Measurements from ENCODE around the gene INTS11. TPM values are rescaled to one million over a fixed set of nuclear protein-coding genes. Genes with fewer than 3 reads are reported as not detected.
A peak's percentile ranks its signal among the peaks of the same experiment; 100 is the strongest.

Gene INTS11
- total and polyA plus RNA-seq, 10 of the 15 experiments (the other 5 are each of a cell fraction or from before 2014, with no cell fraction given), result 2.5 to 117 (median 77.7) TPM

DNA sequence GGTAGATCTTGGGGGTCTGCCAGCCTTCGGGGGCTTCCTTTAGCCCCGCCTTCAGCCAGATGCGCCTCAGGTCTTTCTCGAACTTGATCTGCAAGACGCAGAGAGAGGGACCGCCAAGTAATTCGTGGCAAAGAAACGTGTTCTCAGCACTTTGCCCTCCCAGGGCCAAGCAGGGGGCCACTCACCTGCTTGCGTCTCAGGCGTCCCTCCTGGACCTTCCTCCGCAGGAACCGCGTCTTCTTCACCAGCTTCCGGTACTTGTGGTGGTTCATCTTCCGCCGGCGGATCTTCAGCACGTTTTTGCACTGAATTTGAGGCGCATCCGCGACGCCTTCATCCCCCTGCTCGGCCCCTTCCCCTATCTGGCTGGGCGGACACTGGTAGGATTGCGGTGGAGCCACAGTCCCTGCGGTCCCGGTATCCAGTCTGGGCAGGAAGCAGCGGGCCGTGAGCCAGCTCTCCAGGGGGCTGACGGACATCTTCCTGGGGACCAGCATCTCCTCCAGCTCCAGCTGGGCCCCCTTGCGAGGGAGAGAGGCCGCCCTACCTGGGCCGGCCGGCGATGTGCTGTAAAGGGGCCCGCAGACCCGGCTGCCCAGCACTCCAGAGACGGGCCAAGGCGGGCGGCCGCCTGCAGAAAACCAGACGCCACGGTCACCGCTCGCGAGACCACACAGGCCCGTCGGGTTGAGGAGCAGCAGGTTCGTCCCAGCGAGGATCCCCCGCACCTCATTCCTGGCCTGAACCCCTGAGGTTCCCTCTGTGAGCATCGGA is 49.5 kb upstream of the INTS11 start:
- H3K9me3 ChIP-seq (replicated peaks; ENCODE audit: control insufficient read depth, insufficient read depth, low read length), result no peaks in the 10 kb centered on the region
- peak overlapping the region; percentile 94 for H3K4me3 ChIP-seq
- ChIA-PET SMC1A (ENCODE audit: uncharacterized antibody, unreplicated experiment) (interaction anchor here (1.1 to 1.5 kb wide), 2 partner anchors 32 to 64 kb away, joined by 3 to 5 read pairs; no protein-coding TSS in a partner anchor), RAD21 (ENCODE audit: unreplicated experiment) (interaction anchor here (1.4 kb wide), 2 partner anchors 25 to 26 kb away, joined by 4 read pairs; partner anchors contain the start of gene CCNL2), POLR2A (interaction anchor here (1.2 to 2.5 kb wide), 2 partner anchors 25 to 131 kb away, joined by 3 to 17 read pairs; partner anchors contain the start of gene CCNL2), CTCF (interaction anchor here (1.0 to 2.8 kb wide), 3 partner anchors 26 to 132 kb away, joined by 3 to 15 read pairs (median 4); no protein-coding TSS in a partner anchor)
- intact Hi-C loops (cut with micrococcal nuclease; ENCODE audit: unreplicated experiment), result loop anchor here (2.0 to 10.0 kb wide), 2 partner anchors 65 to 131 kb away; partner anchors contain the start of gene PUSL1
- H3K27ac ChIP-seq (ENCODE audit: control insufficient read depth, insufficient read depth), result peak overlapping the region; percentile 86
- TSS peak; percentile 74 for BruUV-seq (replicated peaks)
- peak overlapping the region; percentile 95 for H3K4me2 ChIP-seq (ENCODE audit: control insufficient read depth, insufficient read depth)
- in situ Hi-C loops (cut with MboI), result no loop called here
- H3K79me2 ChIP-seq (ENCODE audit: control insufficient read depth, insufficient read depth, low read length), result peaks cover 30% of the 10 kb centered on the region
- H4K20me1 ChIP-seq (ENCODE audit: control insufficient read depth, insufficient read depth), result no peaks in the 10 kb centered on the region
- FAIRE-seq (no peak), ATAC-seq (no peak), DNase-seq (ENCODE audit: low read depth, low spot score) (no peak)
- H3K27me3 ChIP-seq (replicated peaks in 1 of 2; ENCODE audit: control insufficient read depth in 2 of 2, insufficient read depth in 2 of 2, low read length in 1 of 2), result no peaks in the 10 kb centered on the region
- H3K36me3 ChIP-seq (ENCODE audit: control insufficient read depth in 2 of 2, insufficient read depth in 2 of 2, low read length in 1 of 2), result peaks cover 0 to 3% of the 10 kb centered on the region in 2 experiments; a peak in 2 of 4 replicates
- H3K4me1 ChIP-seq (ENCODE audit: control insufficient read depth, insufficient read depth, low read length), result peaks cover 24% of the 10 kb centered on the region
- peak overlapping the region; percentile 95 for H3K9ac ChIP-seq (ENCODE audit: control insufficient read depth, insufficient read depth, low read length)
- H2AFZ ChIP-seq (ENCODE audit: control insufficient read depth, low read depth, low read length), result no peak overlapping the region
- WGBS (ENCODE audit: insufficient coverage, insufficient replicate concordance, low lambda C conversion rate, missing lambda C conversion rate), result 54% methylated on average over 52 of the region's 52 CpGs
- TF ChIP-seq CHD1 (IDR thresholded peaks at IDR 0.05; ENCODE audit: low read depth, low read length) (no peak), POLR2A (IDR thresholded peaks at IDR 0.05; ENCODE audit: low read depth, low read length) (no peak), STAT3 (IDR thresholded peaks at IDR 0.05; ENCODE audit: low read depth, low read length) (no peak), BACH1 (IDR thresholded peaks at IDR 0.05; ENCODE audit: borderline replicate concordance) (no peak)
- TF ChIP-seq, protein P1, sequence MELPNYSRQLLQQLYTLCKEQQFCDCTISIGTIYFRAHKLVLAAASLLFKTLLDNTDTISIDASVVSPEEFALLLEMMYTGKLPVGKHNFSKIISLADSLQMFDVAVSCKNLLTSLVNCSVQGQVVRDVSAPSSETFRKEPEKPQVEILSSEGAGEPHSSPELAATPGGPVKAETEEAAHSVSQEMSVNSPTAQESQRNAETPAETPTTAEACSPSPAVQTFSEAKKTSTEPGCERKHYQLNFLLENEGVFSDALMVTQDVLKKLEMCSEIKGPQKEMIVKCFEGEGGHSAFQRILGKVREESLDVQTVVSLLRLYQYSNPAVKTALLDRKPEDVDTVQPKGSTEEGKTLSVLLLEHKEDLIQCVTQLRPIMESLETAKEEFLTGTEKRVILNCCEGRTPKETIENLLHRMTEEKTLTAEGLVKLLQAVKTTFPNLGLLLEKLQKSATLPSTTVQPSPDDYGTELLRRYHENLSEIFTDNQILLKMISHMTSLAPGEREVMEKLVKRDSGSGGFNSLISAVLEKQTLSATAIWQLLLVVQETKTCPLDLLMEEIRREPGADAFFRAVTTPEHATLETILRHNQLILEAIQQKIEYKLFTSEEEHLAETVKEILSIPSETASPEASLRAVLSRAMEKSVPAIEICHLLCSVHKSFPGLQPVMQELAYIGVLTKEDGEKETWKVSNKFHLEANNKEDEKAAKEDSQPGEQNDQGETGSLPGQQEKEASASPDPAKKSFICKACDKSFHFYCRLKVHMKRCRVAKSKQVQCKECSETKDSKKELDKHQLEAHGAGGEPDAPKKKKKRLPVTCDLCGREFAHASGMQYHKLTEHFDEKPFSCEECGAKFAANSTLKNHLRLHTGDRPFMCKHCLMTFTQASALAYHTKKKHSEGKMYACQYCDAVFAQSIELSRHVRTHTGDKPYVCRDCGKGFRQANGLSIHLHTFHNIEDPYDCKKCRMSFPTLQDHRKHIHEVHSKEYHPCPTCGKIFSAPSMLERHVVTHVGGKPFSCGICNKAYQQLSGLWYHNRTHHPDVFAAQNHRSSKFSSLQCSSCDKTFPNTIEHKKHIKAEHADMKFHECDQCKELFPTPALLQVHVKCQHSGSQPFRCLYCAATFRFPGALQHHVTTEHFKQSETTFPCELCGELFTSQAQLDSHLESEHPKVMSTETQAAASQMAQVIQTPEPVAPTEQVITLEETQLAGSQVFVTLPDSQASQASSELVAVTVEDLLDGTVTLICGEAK (IDR thresholded peaks at IDR 0.05; ENCODE audit: borderline replicate concordance), result no peak
- TF ChIP-seq, protein P2, sequence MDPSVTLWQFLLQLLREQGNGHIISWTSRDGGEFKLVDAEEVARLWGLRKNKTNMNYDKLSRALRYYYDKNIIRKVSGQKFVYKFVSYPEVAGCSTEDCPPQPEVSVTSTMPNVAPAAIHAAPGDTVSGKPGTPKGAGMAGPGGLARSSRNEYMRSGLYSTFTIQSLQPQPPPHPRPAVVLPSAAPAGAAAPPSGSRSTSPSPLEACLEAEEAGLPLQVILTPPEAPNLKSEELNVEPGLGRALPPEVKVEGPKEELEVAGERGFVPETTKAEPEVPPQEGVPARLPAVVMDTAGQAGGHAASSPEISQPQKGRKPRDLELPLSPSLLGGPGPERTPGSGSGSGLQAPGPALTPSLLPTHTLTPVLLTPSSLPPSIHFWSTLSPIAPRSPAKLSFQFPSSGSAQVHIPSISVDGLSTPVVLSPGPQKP (IDR thresholded peaks at IDR 0.05; ENCODE audit: low read depth, low read length), result no peak
